Urinary bladder (tissue), 4 donors: ENCODE measurements around the gene RIBC2. TPM values are rescaled to one million over a fixed set of nuclear protein-coding genes. Genes with fewer than 3 reads are reported as not detected.
"Not testable (repeated sequence)": the region's sequence is repeated elsewhere in the genome, so short reads cannot be mapped to it uniquely, and the experiment has no call there.

Experiments
- DNase-seq: peaks from one replicate; pipeline ENCODE4 v3.0.0-alpha.2; 2015; ENCODE audit errors: extremely low spot score
- H3K27ac ChIP-seq: one replicate; pipeline ENCODE4 v1.5.1; 2013; ENCODE audit warnings: low read depth, mild to moderate bottlenecking, moderate library complexity
- H3K36me3 ChIP-seq: one replicate; pipeline ENCODE4 v1.6.1; 2013; ENCODE audit warnings: mild to moderate bottlenecking, moderate library complexity; ENCODE audit not compliant: insufficient read depth
- H3K4me1 ChIP-seq: one replicate; pipeline ENCODE4 v1.6.1; 2013; ENCODE audit warnings: mild to moderate bottlenecking, moderate library complexity; ENCODE audit not compliant: insufficient read depth
- H3K4me3 ChIP-seq: one replicate; pipeline ENCODE4 v1.5.1; 2013; ENCODE audit warnings: low read depth, low read length
- WGBS: extraction: QIAGEN DNeasy Blood & Tissue Kit; methylation state at CpG from one replicate; pipeline ENCODE4 v1.1.7; 2013; 5-methylcytosine and 5-hydroxymethylcytosine counted together
- polyA plus RNA-seq: library from polyadenylated mRNA; stranded (reverse); fragments of 200-250 nt; gene quantifications from one replicate; pipeline ENCODE4 v1.2.3, GENCODE V29; 2013
- total RNA-seq: library from RNA; depleted of rRNA; stranded (reverse); fragments of >200 nt; gene quantifications from one replicate; pipeline ENCODE4 v1.2.3, GENCODE V29; 2014
- donor health status: healthy with polysubstance abuse.
- donor health status: healthy.

The RIBC2 gene, protein sequence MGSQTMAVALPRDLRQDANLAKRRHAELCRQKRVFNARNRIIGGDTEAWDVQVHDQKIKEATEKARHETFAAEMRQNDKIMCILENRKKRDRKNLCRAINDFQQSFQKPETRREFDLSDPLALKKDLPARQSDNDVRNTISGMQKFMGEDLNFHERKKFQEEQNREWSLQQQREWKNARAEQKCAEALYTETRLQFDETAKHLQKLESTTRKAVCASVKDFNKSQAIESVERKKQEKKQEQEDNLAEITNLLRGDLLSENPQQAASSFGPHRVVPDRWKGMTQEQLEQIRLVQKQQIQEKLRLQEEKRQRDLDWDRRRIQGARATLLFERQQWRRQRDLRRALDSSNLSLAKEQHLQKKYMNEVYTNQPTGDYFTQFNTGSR
- 3.1 TPM for total RNA-seq
- polyA plus RNA-seq, result 0.51 TPM

DNA sequence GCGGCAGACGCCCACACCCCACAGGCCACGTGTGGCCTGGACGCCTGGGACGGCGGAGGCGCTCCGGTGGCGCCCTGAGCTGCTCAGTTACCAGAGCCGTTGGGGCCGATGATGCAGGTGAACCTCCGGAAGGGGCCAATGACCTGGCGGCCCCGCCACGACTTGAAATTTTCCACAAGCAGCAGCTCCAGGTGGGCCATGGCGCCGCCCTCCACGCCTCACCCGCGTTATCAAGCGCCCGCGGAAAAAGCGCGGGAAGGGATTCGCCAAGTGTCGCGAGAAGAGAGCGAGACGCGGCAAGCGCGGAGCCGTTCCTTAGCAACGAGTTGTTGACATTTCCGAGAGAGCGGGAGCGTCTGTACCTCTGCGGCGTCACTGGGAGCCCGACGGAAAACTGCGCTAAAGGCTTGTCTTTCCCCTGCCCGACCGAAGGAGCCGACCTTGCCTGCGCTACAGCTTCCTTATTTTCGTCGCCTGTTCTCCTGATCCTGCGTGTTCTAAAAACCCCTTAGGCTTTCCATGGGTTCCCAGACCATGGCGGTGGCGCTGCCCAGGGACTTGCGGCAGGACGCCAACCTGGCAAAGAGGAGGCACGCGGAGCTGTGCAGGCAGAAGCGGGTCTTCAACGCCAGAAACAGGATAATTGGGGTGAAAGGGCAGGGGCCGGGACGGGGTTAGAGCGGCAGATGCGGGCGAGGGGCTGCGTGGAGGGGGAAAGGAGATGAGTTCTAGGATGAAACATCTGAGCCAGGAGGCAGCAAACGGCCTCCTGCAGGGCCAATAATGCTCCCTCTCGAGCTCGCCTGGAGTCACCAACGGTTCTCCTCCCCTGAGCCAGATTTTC is at the start of gene RIBC2, which contains the start of gene SMC1B:
Gene RIBC2, plus strand, starts transcription at position 326 of the 844 bp plus-strand sequence. Its CDS starts 194 bp downstream, at position 520.
Gene SMC1B, minus strand, starts transcription at position 232 of the 844 bp plus-strand sequence. Its CDS starts 32 bp downstream, at position 200.
- peak; percentile 76 for DNase-seq
- no peak within 1 kb of the TSS for H3K27ac ChIP-seq
- WGBS, result 11% methylated on average over 68 of the region's 68 CpGs
- no peaks in the 10 kb centered on the region for H3K36me3 ChIP-seq
- peak within 1 kb of the TSS; percentile 27 for H3K4me3 ChIP-seq
- peaks cover 4% of the 10 kb centered on the region for H3K4me1 ChIP-seq

DNA sequence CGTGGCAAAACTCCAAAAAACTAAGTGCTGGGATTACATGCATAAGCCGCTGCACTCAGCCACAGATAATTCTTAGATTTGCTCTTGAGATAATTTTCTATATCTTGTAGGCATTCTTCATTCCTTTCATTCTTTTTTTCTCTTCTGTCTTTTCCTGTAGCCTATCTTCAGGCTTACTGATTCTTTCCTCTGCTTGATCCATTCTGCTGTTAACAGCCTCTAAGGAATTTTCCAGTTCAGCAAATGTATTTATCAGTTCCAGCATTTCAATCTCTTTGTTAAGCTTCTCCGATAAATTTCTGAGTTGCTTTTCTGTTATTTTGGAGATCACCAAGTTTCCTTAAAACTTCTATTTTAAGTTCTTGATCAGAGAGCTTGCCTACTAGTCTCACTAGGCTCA is 46.8 kb upstream of the RIBC2 start:
- H3K4me3 ChIP-seq, result no peak overlapping the region
- no peaks in the 10 kb centered on the region for H3K4me1 ChIP-seq
- no peak overlapping the region for H3K27ac ChIP-seq
- H3K36me3 ChIP-seq, result no peaks in the 10 kb centered on the region
- DNase-seq, result no peak
- WGBS, result 83% methylated on average over 3 of the region's 3 CpGs

DNA sequence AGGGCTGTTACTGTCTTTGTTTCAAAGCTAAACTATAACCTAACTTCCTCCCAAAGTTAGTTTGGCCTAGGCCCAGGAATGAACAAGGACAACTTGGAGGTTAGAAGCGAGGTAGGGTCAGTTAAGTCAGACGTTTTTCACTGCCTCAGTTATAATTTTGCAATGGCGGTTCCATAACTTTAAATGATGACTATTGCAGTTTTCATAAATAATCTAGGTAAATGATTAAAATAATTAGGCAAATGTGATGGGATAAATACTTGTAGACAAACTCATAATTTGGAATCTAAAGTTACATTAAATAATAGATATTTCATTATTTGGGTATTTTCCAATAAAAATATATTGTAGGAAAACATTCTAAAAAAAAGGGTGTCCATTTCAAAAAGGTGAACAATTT is 39.9 kb upstream of the RIBC2 start:
- H3K4me1 ChIP-seq, H3K4me3 ChIP-seq, DNase-seq, H3K27ac ChIP-seq, H3K36me3 ChIP-seq: not testable (repeated sequence)
- 87% methylated on average over 3 of the region's 3 CpGs for WGBS

DNA sequence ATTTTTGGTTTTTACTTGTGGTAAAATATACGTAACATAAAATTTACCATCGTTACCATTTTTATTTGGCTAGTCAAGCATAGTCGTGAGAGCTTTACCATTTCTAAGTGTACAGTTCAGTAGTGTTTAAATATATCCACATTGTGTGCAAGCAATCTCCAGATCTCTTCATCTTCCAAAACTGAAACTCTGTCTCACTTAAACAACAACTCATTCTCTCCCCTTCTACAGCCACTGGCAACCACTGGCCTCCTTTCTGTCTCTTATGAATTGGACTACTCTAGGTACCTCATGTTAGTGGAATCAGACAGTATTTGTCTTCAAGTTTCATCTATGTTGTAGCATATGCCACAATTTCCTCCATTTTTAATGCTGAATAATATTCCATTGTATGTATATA is 37.5 kb upstream of the RIBC2 start:
- WGBS, result 89% methylated on average over 3 of the region's 3 CpGs
- H3K4me3 ChIP-seq, result no peak overlapping the region
- no peaks in the 10 kb centered on the region for H3K4me1 ChIP-seq
- DNase-seq, result no peak
- H3K27ac ChIP-seq, result no peak overlapping the region
- no peaks in the 10 kb centered on the region for H3K36me3 ChIP-seq

DNA sequence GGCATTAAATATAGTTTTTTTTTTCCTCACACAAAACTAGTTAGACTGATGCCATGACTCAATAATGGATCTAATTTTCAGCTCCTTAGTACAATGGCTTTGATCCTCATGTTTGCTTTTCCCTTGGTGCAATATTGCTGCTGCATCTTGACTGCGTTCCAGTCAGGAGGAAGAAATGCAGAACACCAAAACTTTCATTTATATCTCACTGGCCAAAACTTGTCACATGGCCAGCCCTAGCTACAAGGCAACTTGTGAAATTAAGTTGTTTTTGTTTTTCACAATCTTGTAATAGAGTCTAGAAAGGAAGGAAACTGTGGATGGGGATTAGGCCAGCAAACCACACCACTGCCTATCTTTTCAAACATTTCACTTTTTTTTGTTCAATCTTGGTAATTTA is 36.8 kb upstream of the RIBC2 start:
- no peak for DNase-seq
- Histone ChIP-seq H3K27ac (no peak overlapping the region), H3K4me1 (no peaks in the 10 kb centered on the region), H3K4me3 (no peak overlapping the region), H3K36me3 (no peaks in the 10 kb centered on the region)
- WGBS, result 58% methylated on average over 1 of the region's 1 CpG

DNA sequence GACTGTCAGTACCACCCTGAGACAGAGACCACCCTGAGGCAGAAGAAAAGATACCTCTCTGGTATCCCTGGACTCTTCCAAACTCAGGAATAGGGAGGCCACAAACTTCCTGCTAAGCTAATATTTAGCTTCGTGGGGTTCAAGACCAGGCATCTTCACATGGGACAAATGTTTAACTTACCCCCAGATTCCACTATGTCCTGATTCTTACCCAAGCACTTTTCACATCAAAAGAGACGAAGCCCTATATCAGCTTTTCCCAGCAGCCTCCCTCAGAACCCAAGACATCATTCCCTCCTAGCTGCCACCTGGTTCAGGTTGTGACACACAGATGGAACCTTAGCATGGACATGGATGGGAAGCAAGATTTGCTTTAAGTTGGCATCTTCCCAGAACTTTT is 32.1 kb upstream of the RIBC2 start:
- 92% methylated on average over 2 of the region's 2 CpGs for WGBS
- no peaks in the 10 kb centered on the region for H3K4me1 ChIP-seq

DNA sequence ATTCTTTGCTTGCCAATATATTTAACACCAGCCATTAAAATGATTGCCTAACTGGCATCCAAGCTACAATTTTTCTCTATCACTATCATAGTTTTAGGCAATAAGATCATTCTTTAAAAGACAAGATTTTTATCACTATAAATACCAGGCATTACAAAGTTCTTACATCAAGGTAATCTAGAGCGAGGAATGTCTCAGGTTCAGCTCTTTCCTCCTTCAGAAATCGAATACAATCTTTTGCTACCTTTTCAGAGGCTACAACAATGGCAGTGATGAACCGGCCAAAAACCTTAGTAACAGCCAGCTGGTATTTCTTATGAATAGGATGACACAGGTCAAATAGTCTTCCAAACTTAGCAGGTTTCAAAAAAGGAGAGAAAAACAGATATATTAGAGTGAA is 23.9 kb upstream of the RIBC2 start:
- Histone ChIP-seq H3K27ac (no peak overlapping the region), H3K4me1 (no peaks in the 10 kb centered on the region), H3K36me3 (no peaks in the 10 kb centered on the region), H3K4me3 (no peak overlapping the region)
- DNase-seq, result no peak
- WGBS, result 81% methylated on average over 3 of the region's 3 CpGs

More for the DNA sequence above, 32.1 kb upstream of the RIBC2 start:
- Histone ChIP-seq H3K4me3 (no peak overlapping the region), H3K27ac (no peak overlapping the region), H3K36me3 (no peaks in the 10 kb centered on the region)
- DNase-seq, result no peak

DNA sequence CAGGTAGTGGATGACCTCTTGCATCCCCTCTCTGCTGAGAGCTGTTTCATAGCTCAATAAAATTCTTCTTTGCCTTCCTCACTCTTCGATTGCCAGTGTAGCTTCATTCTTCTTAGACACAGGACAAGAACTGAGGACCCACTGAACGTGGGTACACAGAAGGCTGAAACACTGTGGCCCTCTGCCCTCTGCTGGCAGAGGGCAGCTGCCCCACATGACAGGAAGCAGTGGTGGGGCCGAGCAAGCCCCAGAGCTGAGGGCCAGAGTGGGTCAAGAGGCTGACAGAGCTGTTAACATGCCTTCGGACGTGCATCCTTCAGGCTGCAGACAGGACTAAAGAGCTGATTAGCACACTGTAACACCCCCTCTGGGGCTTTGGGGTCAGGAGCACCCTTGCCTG is 15.7 kb upstream of the RIBC2 start:
- Histone ChIP-seq H3K36me3 (no peaks in the 10 kb centered on the region), H3K4me3 (no peak overlapping the region), H3K4me1 (no peaks in the 10 kb centered on the region), H3K27ac (no peak overlapping the region)
- 85% methylated on average over 5 of the region's 5 CpGs for WGBS
- DNase-seq, result no peak

DNA sequence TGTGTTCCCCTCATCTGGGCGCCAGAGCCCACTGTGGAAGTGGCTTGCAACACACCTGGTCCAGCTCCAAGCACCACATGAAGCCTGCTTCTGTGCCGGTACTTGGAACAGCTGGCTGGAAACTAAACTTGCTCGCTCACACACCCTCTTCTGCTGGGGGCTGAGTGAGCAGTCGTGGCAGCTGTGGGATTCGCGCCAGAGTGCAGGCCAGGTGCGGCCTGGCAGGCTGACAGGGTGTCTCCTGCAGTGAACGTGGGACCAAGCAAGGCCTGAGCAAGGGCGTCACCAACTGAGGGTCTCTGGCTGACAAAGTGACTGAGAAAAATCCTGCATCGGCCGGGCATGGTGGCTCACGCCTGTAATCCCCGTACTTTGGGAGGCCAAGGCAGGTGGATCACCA is 15.3 kb upstream of the RIBC2 start:
- 89% methylated on average over 13 of the region's 13 CpGs for WGBS
- no peak overlapping the region for H3K4me3 ChIP-seq
- no peak for DNase-seq
- H3K4me1 ChIP-seq, result no peaks in the 10 kb centered on the region
- no peaks in the 10 kb centered on the region for H3K36me3 ChIP-seq
- no peak overlapping the region for H3K27ac ChIP-seq

DNA sequence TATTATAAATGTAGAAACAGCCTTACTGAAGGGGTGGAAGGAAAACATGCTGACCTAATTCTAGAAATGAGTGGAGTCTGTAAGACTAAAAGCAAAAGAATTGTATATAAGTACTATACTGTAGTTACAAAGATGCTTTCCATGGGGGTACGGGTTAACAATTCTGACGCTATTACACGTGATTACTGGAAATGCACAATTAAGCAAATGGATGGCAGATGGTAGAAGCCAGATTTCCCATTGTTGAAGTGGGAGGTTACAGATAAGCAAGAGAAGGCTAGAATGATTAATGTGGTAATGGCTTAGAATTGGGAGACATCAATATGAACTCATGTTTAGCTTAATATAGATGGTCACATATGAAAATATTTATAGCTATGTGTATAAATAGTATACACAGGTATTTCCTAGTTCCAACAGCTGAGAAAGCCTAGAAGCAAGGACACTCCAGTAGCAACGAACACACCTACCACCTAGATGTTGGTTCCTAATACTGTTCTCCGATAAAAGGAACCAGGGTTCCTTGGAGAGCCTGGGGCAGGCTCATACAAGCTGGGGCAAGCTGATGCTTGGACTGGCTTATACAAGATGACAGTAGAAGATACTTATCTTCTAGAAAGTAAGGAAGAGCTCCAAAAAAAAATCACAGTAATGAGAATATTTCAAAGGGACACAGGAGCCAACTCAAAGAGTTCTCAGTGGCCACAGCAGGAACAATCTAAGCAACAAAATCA is 13.6 kb upstream of the RIBC2 start:
- Histone ChIP-seq H3K27ac (no peak overlapping the region), H3K4me3 (no peak overlapping the region), H3K36me3 (no peaks in the 10 kb centered on the region), H3K4me1 (no peaks in the 10 kb centered on the region)
- no peak for DNase-seq
- 89% methylated on average over 5 of the region's 5 CpGs for WGBS

DNA sequence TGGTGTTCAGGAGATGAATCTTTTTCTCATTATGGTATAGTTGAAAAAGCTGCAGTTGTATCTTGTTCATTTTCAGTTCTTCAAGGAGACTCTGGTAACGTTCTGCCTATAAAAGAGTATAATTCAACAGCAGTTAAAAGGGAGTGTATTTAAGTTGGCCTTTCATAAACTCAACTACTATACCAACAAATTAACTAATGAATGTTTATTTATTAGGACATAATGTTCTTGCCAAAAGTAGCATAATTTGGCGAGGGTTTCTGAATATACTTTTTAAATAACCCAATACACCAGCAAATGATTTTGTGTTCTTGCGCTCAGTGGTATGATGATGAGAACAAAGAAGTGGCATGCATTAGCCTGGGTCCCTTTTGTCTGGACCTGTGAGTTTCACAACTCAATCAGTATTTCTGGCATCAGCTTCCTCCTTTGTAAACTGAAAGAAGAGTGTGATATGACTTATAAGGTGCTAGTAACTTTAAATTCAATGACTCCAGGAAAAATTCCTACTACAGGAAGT is 11.0 kb upstream of the RIBC2 start:
- DNase-seq, result no peak
- WGBS, result 73% methylated on average over 3 of the region's 3 CpGs

DNA sequence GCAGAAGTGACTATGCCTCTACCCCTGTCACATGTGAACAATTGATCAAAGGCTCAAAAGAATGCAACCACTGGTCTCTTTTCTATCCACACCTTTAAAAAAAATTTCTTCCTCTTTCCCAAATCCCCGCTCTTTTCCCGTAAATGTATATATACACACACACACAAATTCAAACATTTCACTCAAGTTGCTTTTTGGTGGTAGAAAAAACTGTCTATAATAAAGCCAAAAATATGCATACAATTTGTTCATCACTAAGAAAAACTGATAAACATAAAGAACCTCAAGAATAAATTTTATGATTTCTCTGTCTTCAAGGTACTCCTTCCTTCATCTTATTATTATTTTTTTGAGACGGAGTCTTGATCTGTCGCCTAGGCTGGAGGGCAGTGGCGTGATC is 5.7 kb upstream of the RIBC2 start:
- DNase-seq, result no peak
- Histone ChIP-seq H3K36me3 (no peaks in the 10 kb centered on the region), H3K4me1 (no peaks in the 10 kb centered on the region), H3K27ac (no peak overlapping the region), H3K4me3 (no peak overlapping the region)
- WGBS, result 95% methylated on average over 5 of the region's 5 CpGs

More for the DNA sequence above, 11.0 kb upstream of the RIBC2 start:
- H3K36me3 ChIP-seq, result no peaks in the 10 kb centered on the region
- no peak overlapping the region for H3K27ac ChIP-seq
- no peaks in the 10 kb centered on the region for H3K4me1 ChIP-seq
- no peak overlapping the region for H3K4me3 ChIP-seq

DNA sequence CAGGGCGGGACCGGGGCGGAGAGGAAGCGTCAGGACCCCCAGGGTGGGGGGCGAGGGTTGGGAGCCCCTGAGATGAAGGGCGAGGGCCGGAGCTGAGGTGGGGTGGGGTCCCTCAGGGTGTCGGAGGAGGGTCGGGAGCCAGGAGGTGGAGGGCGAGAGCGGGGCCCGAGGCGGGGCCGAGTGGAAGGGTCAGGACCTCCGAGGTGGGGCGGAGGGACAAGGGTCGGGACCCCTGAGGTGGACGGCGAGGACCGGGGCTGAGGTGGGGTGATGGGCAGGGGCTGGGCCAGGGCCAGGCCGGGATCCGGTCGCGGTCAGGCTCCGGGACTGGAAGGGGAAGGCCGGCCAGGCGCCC is 503 bp upstream of the RIBC2 start:
- WGBS, result 91% methylated on average over 27 of the region's 27 CpGs
- H3K4me3 ChIP-seq, result peak overlapping the region; percentile 3
- no peak for DNase-seq

More for the DNA sequence above, 503 bp upstream of the RIBC2 start:
- H3K4me1 ChIP-seq, result peaks cover 4% of the 10 kb centered on the region
- H3K36me3 ChIP-seq, result no peaks in the 10 kb centered on the region
- no peak overlapping the region for H3K27ac ChIP-seq
